ENCODE data around the gene CA7.

The CA7 gene

GRCh38 chr16:66901626-66902025 is 57.4 kb downstream of the CA7 start:
- Histone ChIP-seq H3K4me1 (peaks cover 27% of the 10 kb centered on the region), H3K4me3 (ENCODE audit: low read depth, low read length) (no peak overlapping the region)
- DNase-seq, result no peak

GRCh38 chr16:66902648-66903543 is 58.7 kb downstream of the CA7 start:
- H3K4me1 ChIP-seq, result peaks cover 27% of the 10 kb centered on the region

More at GRCh38 chr16:66901626-66902025, 57.4 kb downstream of the CA7 start:
- TF ChIP-seq CTCF (IDR thresholded peaks at IDR 0.05; ENCODE audit: low read depth, low read length), result no peak
- Histone ChIP-seq H3K9me3 (no peaks in the 10 kb centered on the region), H3K36me3 (no peaks in the 10 kb centered on the region), H3K27me3 (no peaks in the 10 kb centered on the region)

More at GRCh38 chr16:66902648-66903543, 58.7 kb downstream of the CA7 start:
- Histone ChIP-seq H3K4me3 (ENCODE audit: low read depth, low read length) (no peak overlapping the region), H3K9me3 (no peaks in the 10 kb centered on the region), H3K36me3 (no peaks in the 10 kb centered on the region), H3K27me3 (no peaks in the 10 kb centered on the region)
- no peak for TF ChIP-seq CTCF (IDR thresholded peaks at IDR 0.05; ENCODE audit: low read depth, low read length)
- DNase-seq, result no peak
